ENCODE results near the gene CIAO3. TPM values are rescaled to one million over a fixed set of nuclear protein-coding genes. Genes with fewer than 3 reads are reported as not detected.
"Not testable (repeated sequence)": the region's sequence is repeated elsewhere in the genome, so short reads cannot be mapped to it uniquely, and the experiment has no call there.

Gene CIAO3
- total RNA-seq, 6 experiments from 2014 or later, result 16.9 to 20.5 (median 18.0) TPM

DNA sequence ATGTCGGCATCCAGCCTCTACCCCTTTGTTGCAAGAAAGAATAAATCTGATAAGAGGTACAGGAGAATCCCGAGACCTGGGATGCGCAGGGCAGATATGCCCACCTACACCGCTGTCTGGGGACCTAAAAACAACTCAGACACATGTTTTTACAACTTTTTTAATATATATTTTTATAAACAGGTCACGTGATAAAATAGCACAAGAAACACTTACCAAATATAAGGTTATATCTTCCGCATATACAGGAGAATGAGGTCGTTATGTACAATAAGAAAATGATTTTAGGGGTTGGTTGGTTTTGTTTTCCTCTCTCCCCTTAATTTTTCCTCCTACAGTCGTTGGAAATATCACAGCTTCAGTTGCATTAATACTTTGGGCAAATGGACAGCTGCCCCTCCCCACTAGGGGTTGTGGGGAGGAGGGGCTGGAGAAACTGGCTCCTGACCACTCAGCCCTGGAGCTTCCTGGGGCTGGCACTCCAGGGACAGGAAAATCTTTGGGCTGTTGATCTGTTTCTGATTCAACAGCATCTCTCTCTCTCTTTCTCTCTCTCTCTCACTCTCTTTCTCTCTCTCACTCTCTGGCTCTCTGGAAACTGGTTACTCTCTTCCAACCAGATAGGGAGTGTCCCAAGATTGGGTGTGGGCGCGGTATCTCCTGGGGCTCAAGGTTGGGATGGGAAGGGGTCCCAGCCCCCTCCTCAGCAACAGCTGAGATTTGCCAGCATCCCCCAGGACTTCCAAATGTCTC, 48.3 kb downstream of the CIAO3 start:
- Mint-ChIP-seq H3K27ac (no peak overlapping the region), H3K4me3 (no peak overlapping the region), H3K4me1 (ENCODE audit: low read depth) (peaks cover 11% of the 10 kb centered on the region; the same call in 1 of the 2 replicates), H3K9me3 (no peaks in the 10 kb centered on the region), H3K36me3 (ENCODE audit: low read depth) (no peaks in the 10 kb centered on the region), H3K27me3 (ENCODE audit: insufficient read depth) (peaks cover 25% of the 10 kb centered on the region)
- no peak for DNase-seq
- TF ChIP-seq, protein P1, sequence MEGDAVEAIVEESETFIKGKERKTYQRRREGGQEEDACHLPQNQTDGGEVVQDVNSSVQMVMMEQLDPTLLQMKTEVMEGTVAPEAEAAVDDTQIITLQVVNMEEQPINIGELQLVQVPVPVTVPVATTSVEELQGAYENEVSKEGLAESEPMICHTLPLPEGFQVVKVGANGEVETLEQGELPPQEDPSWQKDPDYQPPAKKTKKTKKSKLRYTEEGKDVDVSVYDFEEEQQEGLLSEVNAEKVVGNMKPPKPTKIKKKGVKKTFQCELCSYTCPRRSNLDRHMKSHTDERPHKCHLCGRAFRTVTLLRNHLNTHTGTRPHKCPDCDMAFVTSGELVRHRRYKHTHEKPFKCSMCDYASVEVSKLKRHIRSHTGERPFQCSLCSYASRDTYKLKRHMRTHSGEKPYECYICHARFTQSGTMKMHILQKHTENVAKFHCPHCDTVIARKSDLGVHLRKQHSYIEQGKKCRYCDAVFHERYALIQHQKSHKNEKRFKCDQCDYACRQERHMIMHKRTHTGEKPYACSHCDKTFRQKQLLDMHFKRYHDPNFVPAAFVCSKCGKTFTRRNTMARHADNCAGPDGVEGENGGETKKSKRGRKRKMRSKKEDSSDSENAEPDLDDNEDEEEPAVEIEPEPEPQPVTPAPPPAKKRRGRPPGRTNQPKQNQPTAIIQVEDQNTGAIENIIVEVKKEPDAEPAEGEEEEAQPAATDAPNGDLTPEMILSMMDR (IDR thresholded peaks at IDR 0.05), result no peak

DNA sequence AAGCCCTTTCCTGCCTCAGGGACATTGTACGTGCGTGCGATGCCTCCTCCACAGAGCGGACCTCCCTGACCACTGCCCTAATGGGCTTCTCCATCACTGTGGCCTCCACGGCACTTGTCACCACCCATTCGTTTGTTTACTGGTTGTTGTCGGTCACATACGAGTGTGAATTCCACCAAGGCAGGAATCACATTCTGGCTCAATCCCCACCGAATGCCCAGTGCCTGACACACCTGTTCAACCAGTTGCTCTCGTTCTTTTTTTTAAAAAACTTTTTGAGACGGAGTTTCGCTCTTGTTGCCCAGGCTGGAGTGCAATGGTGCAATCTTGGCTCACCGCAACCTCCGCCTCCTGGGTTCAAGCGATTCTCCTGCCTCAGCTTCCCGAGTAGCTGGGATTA, 49.6 kb downstream of the CIAO3 start:
- DNase-seq; H3K9me3 Mint-ChIP-seq; H3K36me3 Mint-ChIP-seq (ENCODE audit: low read depth); H3K27ac Mint-ChIP-seq: not testable (repeated sequence)
- Mint-ChIP-seq H3K4me3 (peak overlapping the region; percentile 69; the same call in 1 of the 2 replicates), H3K27me3 (ENCODE audit: insufficient read depth) (peaks cover 23% of the 10 kb centered on the region), H3K4me1 (ENCODE audit: low read depth) (peaks cover 11% of the 10 kb centered on the region; the same call in 1 of the 2 replicates)

DNA sequence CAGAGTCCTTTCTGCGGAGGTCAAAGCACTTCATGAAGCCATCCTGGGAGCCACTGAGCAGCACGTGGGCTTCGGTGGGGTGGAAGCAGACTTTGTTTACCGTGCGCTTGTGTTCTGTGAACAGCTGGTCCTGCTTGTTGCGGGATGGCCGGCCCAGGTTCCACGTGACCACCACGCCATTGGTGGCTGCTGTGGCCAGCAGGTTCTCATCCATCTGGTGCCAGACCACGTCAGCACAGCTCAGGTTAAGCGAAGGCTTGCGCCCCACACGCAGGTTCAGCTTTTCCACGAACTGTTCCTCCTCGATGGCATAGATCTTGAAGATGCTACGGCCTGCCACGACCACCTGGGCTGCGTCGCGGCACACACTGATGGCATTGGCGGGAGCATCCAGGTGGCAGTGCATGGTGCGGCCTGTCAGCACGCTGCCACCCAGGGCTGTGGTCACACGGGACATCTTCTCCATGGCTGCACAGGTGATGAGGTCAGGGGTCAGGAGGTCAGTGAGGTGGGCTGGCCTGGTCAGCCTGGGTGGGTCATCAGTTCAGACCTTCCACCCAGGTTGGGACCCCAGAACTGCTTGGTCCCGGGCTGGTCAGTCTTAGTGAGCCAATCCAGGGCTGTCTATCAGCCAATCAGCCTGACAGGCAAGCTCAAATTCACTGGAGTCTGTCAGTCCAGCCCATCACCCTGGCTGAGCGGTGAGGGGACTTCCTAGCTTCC, 51.5 kb downstream of the CIAO3 start:
- H3K4me3 Mint-ChIP-seq, result peak overlapping the region; percentile 93
- H3K27ac Mint-ChIP-seq, result peak overlapping the region; percentile 72
- peaks cover 11% of the 10 kb centered on the region; the same call in 1 of the 2 replicates for H3K4me1 Mint-ChIP-seq (ENCODE audit: low read depth)
- TF ChIP-seq, protein P1 (IDR thresholded peaks at IDR 0.05), result no peak
- H3K9me3 Mint-ChIP-seq, result no peaks in the 10 kb centered on the region
- peaks cover 17% of the 10 kb centered on the region for H3K27me3 Mint-ChIP-seq (ENCODE audit: insufficient read depth)
- peaks cover 9% of the 10 kb centered on the region for H3K36me3 Mint-ChIP-seq (ENCODE audit: low read depth)
- no peak for DNase-seq

DNA sequence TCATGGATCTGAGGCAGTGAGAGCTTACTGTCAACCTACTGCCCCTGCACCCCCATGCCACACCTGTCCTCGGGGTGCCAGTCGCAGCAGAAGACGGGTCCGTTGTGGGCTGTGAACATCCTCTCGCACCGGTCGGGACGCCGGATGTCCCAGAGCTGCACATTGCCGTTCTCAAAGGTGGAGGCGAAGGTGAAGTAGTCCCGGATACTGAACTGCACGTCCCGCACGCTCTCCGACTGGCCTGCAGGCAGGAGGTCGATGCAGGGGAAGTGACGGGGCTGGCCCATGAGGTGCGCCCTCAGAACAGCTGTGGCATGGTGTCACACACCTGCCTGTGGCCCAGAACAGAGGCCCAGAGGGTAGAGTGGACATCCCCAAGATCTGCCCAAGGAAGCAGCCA, 53.3 kb downstream of the CIAO3 start:
- Mint-ChIP-seq H3K9me3 (no peaks in the 10 kb centered on the region), H3K27ac (no peak overlapping the region), H3K36me3 (ENCODE audit: low read depth) (peaks cover 10% of the 10 kb centered on the region), H3K4me1 (ENCODE audit: low read depth) (peaks cover 13% of the 10 kb centered on the region; the same call in 1 of the 2 replicates), H3K27me3 (ENCODE audit: insufficient read depth) (peaks cover 9% of the 10 kb centered on the region), H3K4me3 (no peak overlapping the region)
- TF ChIP-seq, protein P1 (IDR thresholded peaks at IDR 0.05), result no peak
- no peak for DNase-seq

DNA sequence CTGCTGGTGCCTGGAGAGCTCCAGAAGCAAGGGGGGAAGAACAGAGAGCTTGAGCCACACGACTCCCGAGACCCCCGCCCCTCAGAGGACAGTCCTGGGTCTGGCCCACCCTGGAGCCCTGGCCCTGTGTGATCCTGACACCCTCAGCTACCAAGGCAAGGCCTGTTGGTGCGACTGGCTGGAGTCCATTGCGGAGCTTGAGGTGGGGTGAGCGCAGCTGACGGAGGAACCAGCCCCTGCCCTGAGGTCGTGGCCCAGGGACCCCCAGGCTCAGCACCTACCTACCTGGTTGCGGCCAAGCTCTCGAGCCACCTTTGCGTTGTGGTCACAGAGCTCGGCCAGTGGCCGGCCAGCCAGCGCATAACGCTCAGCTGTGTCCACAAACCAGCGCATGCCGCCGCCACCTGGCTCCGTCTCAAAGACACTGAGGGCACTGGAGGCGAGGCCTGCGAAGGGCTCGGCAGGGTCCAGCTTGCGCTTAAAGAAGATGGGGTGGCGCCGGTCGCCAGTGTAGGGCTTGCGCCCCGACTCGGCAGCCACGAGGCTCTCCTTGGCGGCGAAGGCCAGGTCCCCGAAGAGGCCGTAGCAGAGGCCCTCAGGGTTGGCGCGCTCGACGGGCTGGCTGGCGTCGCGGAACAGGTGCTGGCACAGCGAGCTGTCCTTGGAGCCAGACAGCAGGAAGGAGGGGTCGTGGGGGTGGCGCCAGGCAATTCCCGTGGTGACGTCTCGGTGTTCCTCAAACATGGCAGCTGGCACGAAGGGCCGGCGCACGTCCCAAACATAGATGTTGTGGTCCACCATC, 54.1 kb downstream of the CIAO3 start:
- Mint-ChIP-seq H3K4me1 (ENCODE audit: low read depth) (peaks cover 17% of the 10 kb centered on the region), H3K36me3 (ENCODE audit: low read depth) (peaks cover 16% of the 10 kb centered on the region), H3K27ac (no peak overlapping the region), H3K4me3 (no peak overlapping the region), H3K9me3 (no peaks in the 10 kb centered on the region), H3K27me3 (ENCODE audit: insufficient read depth) (peaks cover 8% of the 10 kb centered on the region)
- no peak for DNase-seq
- TF ChIP-seq, protein P1 (IDR thresholded peaks at IDR 0.05), result no peak

All from HFFc6 (cell line).